CD14-positive monocyte (primary cell): ENCODE results near the gene IL15. TPM values are rescaled to one million over a fixed set of nuclear protein-coding genes. Genes with fewer than 3 reads are reported as not detected.
A peak's percentile ranks its signal among the peaks of the same experiment; 100 is the strongest.
"Not testable (repeated sequence)": the region's sequence is repeated elsewhere in the genome, so short reads cannot be mapped to it uniquely, and the experiment has no call there.

Experiments
- DNase-seq, 3 donors: peaks; one replicate each; pipeline ENCODE4 v3.0.0-alpha.2; 2011 to 2022
- H2AFZ ChIP-seq: 2 replicates; pipeline ENCODE4 v1.6.0; 2012; ENCODE audit warnings: mild to moderate bottlenecking, low read depth, low read length, inconsistent platforms; ENCODE audit not compliant: insufficient read depth, poor library complexity, severe bottlenecking
- H3K27ac ChIP-seq, 2 donors: 1 replicate in 1 of 2; 2 replicates in 1 of 2; pipeline ENCODE4 v1.5.1; 2012 to 2013; ENCODE audit warnings: low read length in 2 of 2, control low read depth in 1 of 2, inconsistent platforms in 1 of 2, low read depth in 1 of 2, mild to moderate bottlenecking in 1 of 2
- H3K27me3 ChIP-seq, 2 donors: one replicate each; pipeline versions ENCODE4 v1.6.0 to v1.6.1; 2011 to 2013; ENCODE audit warnings: low read length in 2 of 2; ENCODE audit not compliant: control insufficient read depth in 2 of 2, insufficient read depth in 2 of 2
- H3K36me3 ChIP-seq, 2 donors: replicated peaks in 1 of 2; 1 replicate in 1 of 2; 2 replicates in 1 of 2; pipeline versions ENCODE4 v1.5.1 to v1.6.1; 2012 to 2013; ENCODE audit warnings: low read length in 2 of 2, control low read depth in 1 of 2, inconsistent platforms in 1 of 2, mild to moderate bottlenecking in 1 of 2; ENCODE audit not compliant: insufficient read depth in 2 of 2, control insufficient read depth in 1 of 2
- H3K4me1 ChIP-seq, 2 donors: 1 replicate in 1 of 2; 2 replicates in 1 of 2; pipeline versions ENCODE4 v1.5.1 to v1.6.1; 2012 to 2013; ENCODE audit warnings: low read length in 2 of 2, control low read depth in 1 of 2, inconsistent platforms in 1 of 2, mild to moderate bottlenecking in 1 of 2, moderate library complexity in 1 of 2; ENCODE audit not compliant: insufficient read depth in 2 of 2, control insufficient read depth in 1 of 2
- H3K4me2 ChIP-seq: replicated peaks from 2 replicates; pipeline ENCODE3; 2012; ENCODE audit warnings: low read length, moderate library complexity, mild to moderate bottlenecking; ENCODE audit not compliant: poor library complexity, severe bottlenecking; ENCODE audit errors: extremely low read depth
- H3K4me3 ChIP-seq, 3 experiments: fragments of 200-600 bp in 1 of 3; sonication (generic) in 1 of 3; replicated peaks in 1 of 3; 1 replicate in 2 of 3; 2 replicates in 1 of 3; pipeline ENCODE4 v1.5.1; 2011 to 2013; ENCODE audit warnings: low read length in 3 of 3, mild to moderate bottlenecking in 3 of 3, control low read depth in 2 of 3, low read depth in 2 of 3, inconsistent platforms in 1 of 3, moderate library complexity in 1 of 3
- H3K79me2 ChIP-seq: 2 replicates; pipeline ENCODE4 v1.6.0; 2012; ENCODE audit warnings: mild to moderate bottlenecking, control low read depth, inconsistent platforms, low read length, moderate library complexity; ENCODE audit not compliant: insufficient read depth
- H3K9ac ChIP-seq: 2 replicates; pipeline ENCODE4 v1.6.0; 2017; ENCODE audit warnings: low read length, mild to moderate bottlenecking; ENCODE audit not compliant: insufficient read depth, poor library complexity, severe bottlenecking
- H3K9me3 ChIP-seq, 2 donors: replicated peaks in 1 of 2; 1 replicate in 1 of 2; 2 replicates in 1 of 2; pipeline versions ENCODE4 v1.5.1 to v1.6.1; 2012 to 2013; ENCODE audit warnings: low read length in 2 of 2, control low read depth in 1 of 2; ENCODE audit not compliant: control insufficient read depth in 1 of 2, insufficient read depth in 1 of 2
- H4K20me1 ChIP-seq: 2 replicates; pipeline ENCODE4 v1.6.0; 2012; ENCODE audit warnings: mild to moderate bottlenecking, low read length, control low read depth, moderate library complexity; ENCODE audit not compliant: insufficient read depth
- H3K27ac Mint-ChIP-seq, 7 donors: one replicate each; pipeline ENCODE4 v1.8.0; 2020; ENCODE audit warnings: mild to moderate bottlenecking in 7 of 7, mixed read lengths in 7 of 7, moderate library complexity in 6 of 7, inconsistent platforms in 2 of 7
- H3K27me3 Mint-ChIP-seq, 3 donors: one replicate each; pipeline ENCODE4 v1.8.0; 2021 to 2022; ENCODE audit warnings: low read depth in 3 of 3, mild to moderate bottlenecking in 3 of 3, mixed read lengths in 3 of 3, moderate library complexity in 3 of 3, inconsistent platforms in 1 of 3
- H3K36me3 Mint-ChIP-seq, 2 donors: one replicate each; pipeline ENCODE4 v1.8.0; 2020; ENCODE audit warnings: mixed read lengths in 2 of 2, inconsistent platforms in 1 of 2, mild to moderate bottlenecking in 1 of 2
- H3K4me1 Mint-ChIP-seq: one replicate; pipeline ENCODE4 v1.8.0; 2020; ENCODE audit warnings: mild to moderate bottlenecking, mixed read lengths
- H3K4me3 Mint-ChIP-seq, 2 donors: one replicate each; pipeline ENCODE4 v1.8.0; 2020; ENCODE audit warnings: mild to moderate bottlenecking in 2 of 2, mixed read lengths in 2 of 2, moderate library complexity in 1 of 2
- H3K9me3 Mint-ChIP-seq, 7 donors: one replicate each; pipeline ENCODE4 v1.8.0; 2020 to 2022; ENCODE audit warnings: mixed read lengths in 7 of 7, mild to moderate bottlenecking in 6 of 7, moderate library complexity in 6 of 7, inconsistent platforms in 2 of 7
- CTCF ChIP-seq: fragments of 200-600 bp; IDR thresholded peaks from one replicate; pipeline ENCODE4 v1.8.0; 2022; ENCODE audit warnings: antibody characterized with exemption, mild to moderate bottlenecking
- WGBS: methylation state at CpG from one replicate; pipeline ENCODE4 v1.1.5; 2013; ENCODE audit warnings: missing lambda C conversion rate; ENCODE audit not compliant: insufficient coverage; 5-methylcytosine and 5-hydroxymethylcytosine counted together
- intact Hi-C, 2 donors: fragments of 100-400 bp; cut with micrococcal nuclease; formaldehyde crosslinking; loops; one replicate each; pipeline versions ENCODE4 v1.15.0 to v1.15.1; 2023
- polyA plus RNA-seq, 3 donors: library from polyadenylated mRNA; depleted of rRNA in 1 of 3; unstranded in 2 of 3; stranded (reverse) in 1 of 3; fragments of 300-500 nt in 2 of 3; fragments of >200 nt in 1 of 3; fragmentation: Illumina TruSeq in 2 of 3; gene quantifications; 1 replicate in 2 of 3; 2 replicates in 1 of 3; pipeline ENCODE4 v1.2.3, GENCODE V29; 2012 to 2021

IL15 gene
- polyA plus RNA-seq, 3 donors = 22.1 to 34.3 (median 25.7) TPM

- no peak overlapping the region for H3K4me2 ChIP-seq
- H3K4me1 ChIP-seq = no peaks in the 10 kb centered on the region
- H3K9me3 ChIP-seq = peaks cover 0 to 3% of the 10 kb centered on the region in 2 donors
- H3K9ac ChIP-seq = no peak overlapping the region
- Mint-ChIP-seq H3K4me3 (no peak overlapping the region), H3K27ac (no peak overlapping the region), H3K36me3 (no peaks in the 10 kb centered on the region), H3K27me3 (peaks cover 0 to 1% (median 0%) of the 10 kb centered on the region in 3 donors), H3K4me1 (no peaks in the 10 kb centered on the region), H3K9me3 (peaks cover 0 to 10% (median 3%) of the 10 kb centered on the region in 7 donors)
- H3K27ac ChIP-seq = no peak overlapping the region
- H3K79me2 ChIP-seq = no peaks in the 10 kb centered on the region
- no peaks in the 10 kb centered on the region for H3K27me3 ChIP-seq
- H3K36me3 ChIP-seq = no peaks in the 10 kb centered on the region
- no peak for DNase-seq
- no peaks in the 10 kb centered on the region for H4K20me1 ChIP-seq
- no peak for TF ChIP-seq CTCF
- no peak overlapping the region for H3K4me3 ChIP-seq
- intact Hi-C loops = no loop called here
- no peak overlapping the region for H2AFZ ChIP-seq
Measured at GRCh38 chr4:141595531-141595930, 40.9 kb upstream of the IL15 start.

GRCh38 chr4:141599853-141600252, 36.5 kb upstream of the IL15 start:
- no peak for DNase-seq

GRCh38 chr4:141604683-141605082, 31.7 kb upstream of the IL15 start:
- H3K79me2 ChIP-seq, H3K4me3 ChIP-seq, H3K27ac Mint-ChIP-seq, H4K20me1 ChIP-seq, H3K27me3 Mint-ChIP-seq, DNase-seq, H3K9ac ChIP-seq, H3K27me3 ChIP-seq, H3K4me2 ChIP-seq, H3K9me3 ChIP-seq, H3K4me1 Mint-ChIP-seq, H2AFZ ChIP-seq, H3K36me3 ChIP-seq, intact Hi-C loops, H3K27ac ChIP-seq, H3K4me1 ChIP-seq, H3K36me3 Mint-ChIP-seq: not testable (repeated sequence)
- 6% methylated on average over 9 of the region's 11 CpGs for WGBS
- Mint-ChIP-seq H3K9me3 (peaks cover 3 to 12% (median 6%) of the 10 kb centered on the region in 7 donors), H3K4me3 (peak overlapping the region; percentile 38 to 87)

More at GRCh38 chr4:141599853-141600252, 36.5 kb upstream of the IL15 start:
- Histone ChIP-seq H3K4me1 (no peaks in the 10 kb centered on the region), H2AFZ (no peak overlapping the region), H3K27ac (no peak overlapping the region), H4K20me1 (no peaks in the 10 kb centered on the region), H3K9ac (no peak overlapping the region), H3K79me2 (no peaks in the 10 kb centered on the region), H3K9me3 (no peaks in the 10 kb centered on the region), H3K36me3 (no peaks in the 10 kb centered on the region), H3K27me3 (no peaks in the 10 kb centered on the region), H3K4me3 (no peak overlapping the region), H3K4me2 (no peak overlapping the region)
- intact Hi-C loops = no loop called here
- Mint-ChIP-seq H3K9me3 (peaks cover 2 to 8% (median 4%) of the 10 kb centered on the region in 7 donors), H3K36me3 (no peaks in the 10 kb centered on the region), H3K27me3 (peaks cover 0 to 1% (median 0%) of the 10 kb centered on the region in 3 donors), H3K4me1 (peaks cover 4% of the 10 kb centered on the region), H3K4me3 (no peak overlapping the region), H3K27ac (no peak overlapping the region)
- no peak for TF ChIP-seq CTCF
- WGBS = 80% methylated on average over 1 of the region's 3 CpGs
